CD4-positive, alpha-beta T cell treated with Interferon gamma for 1 hour (primary cell): Measurements from ENCODE around the gene C5AR2.
"Not testable (repeated sequence)": the region's sequence is repeated elsewhere in the genome, so short reads cannot be mapped to it uniquely, and the experiment has no call there.

Experiments used
- DNase-seq: peaks from one replicate; pipeline ENCODE4 v3.0.0-alpha.2; 2020

The C5AR2 gene

GRCh38 chr19:47331931-47332547 is at the start of gene C5AR2:
Gene C5AR2, plus strand, starts transcription at chr19:47332175. Its CDS starts 8,625 bp downstream, at chr19:47340800.
- no peak for DNase-seq

- no peak for DNase-seq
Observed at GRCh38 chr19:47283405-47284059, 48.4 kb upstream of the C5AR2 start.

- DNase-seq: no peak
Observed at GRCh38 chr19:47284324-47284899, 47.6 kb upstream of the C5AR2 start.

GRCh38 chr19:47296036-47296435 is 35.9 kb upstream of the C5AR2 start:
- DNase-seq: peak; percentile 68

GRCh38 chr19:47300867-47301266 is 31.1 kb upstream of the C5AR2 start:
- DNase-seq: not testable (repeated sequence)

GRCh38 chr19:47302249-47302648 is 29.7 kb upstream of the C5AR2 start:
- DNase-seq: no peak

GRCh38 chr19:47303966-47304365 is 28.0 kb upstream of the C5AR2 start:
- DNase-seq: no peak

GRCh38 chr19:47305309-47305751 is 26.6 kb upstream of the C5AR2 start:
- peak; percentile 23 for DNase-seq

GRCh38 chr19:47306303-47306702 is 25.7 kb upstream of the C5AR2 start:
- DNase-seq: no peak

- DNase-seq: no peak
Observed at GRCh38 chr19:47309038-47309437, 22.9 kb upstream of the C5AR2 start.

GRCh38 chr19:47309608-47310007 is 22.4 kb upstream of the C5AR2 start, which contains the start of gene C5AR1:
Gene C5AR1, plus strand, starts transcription at chr19:47309861. Its CDS starts 35 bp downstream, at chr19:47309896.
- DNase-seq: peak; percentile 56

GRCh38 chr19:47310323-47310722 is 21.7 kb upstream of the C5AR2 start:
- DNase-seq: no peak

GRCh38 chr19:47310819-47311218 is 21.2 kb upstream of the C5AR2 start:
- peak; percentile 39 for DNase-seq

- no peak for DNase-seq
Observed at GRCh38 chr19:47312366-47313006, 19.5 kb upstream of the C5AR2 start.

- DNase-seq: no peak
Observed at GRCh38 chr19:47313754-47314295, 18.1 kb upstream of the C5AR2 start.

GRCh38 chr19:47315125-47315821 is 16.7 kb upstream of the C5AR2 start:
- peak; percentile 78 for DNase-seq

- no peak for DNase-seq
Observed at GRCh38 chr19:47316513-47316912, 15.5 kb upstream of the C5AR2 start.

- DNase-seq: no peak
Observed at GRCh38 chr19:47319923-47320871, 11.8 kb upstream of the C5AR2 start.

GRCh38 chr19:47321630-47322029 is 10.3 kb upstream of the C5AR2 start:
- no peak for DNase-seq

GRCh38 chr19:47322058-47322457 is 9.9 kb upstream of the C5AR2 start:
- no peak for DNase-seq

GRCh38 chr19:47323409-47323808 is 8.6 kb upstream of the C5AR2 start:
- DNase-seq: no peak

GRCh38 chr19:47323872-47324271 is 8.1 kb upstream of the C5AR2 start:
- DNase-seq: no peak
